GM19324 (cell line): ENCODE data around the gene MTUS2.
"Not testable (repeated sequence)": the region's sequence is repeated elsewhere in the genome, so short reads cannot be mapped to it uniquely, and the experiment has no call there.

Experiments
- ATAC-seq: cut with Tn5 transposase; IDR thresholded peaks from one replicate; pipeline ENCODE4 v1.9.1; 2021; ENCODE audit warnings: mild to moderate bottlenecking, moderate library complexity; ENCODE audit not compliant: unreplicated experiment, low FRiP score

The MTUS2 gene

DNA sequence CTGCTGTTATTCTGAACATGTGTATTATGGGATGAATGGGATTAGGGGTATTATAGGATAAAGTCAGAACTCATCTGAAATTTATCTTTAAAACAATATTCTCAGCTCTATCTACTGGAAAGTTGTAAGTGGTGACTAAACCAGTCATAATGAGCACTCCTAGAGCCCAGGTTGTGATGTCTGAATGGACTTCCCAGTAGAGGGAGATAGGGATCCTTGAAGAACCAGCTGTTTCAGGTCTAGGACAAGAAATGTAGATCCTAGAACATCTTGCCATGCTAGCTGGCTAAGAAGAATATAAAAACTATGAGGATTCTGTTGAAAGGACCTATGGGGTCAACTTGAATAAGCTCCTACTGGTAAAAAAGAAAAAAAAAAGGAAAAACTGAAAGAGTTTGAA, 464.6 kb downstream of the MTUS2 start:
- no peak for ATAC-seq

DNA sequence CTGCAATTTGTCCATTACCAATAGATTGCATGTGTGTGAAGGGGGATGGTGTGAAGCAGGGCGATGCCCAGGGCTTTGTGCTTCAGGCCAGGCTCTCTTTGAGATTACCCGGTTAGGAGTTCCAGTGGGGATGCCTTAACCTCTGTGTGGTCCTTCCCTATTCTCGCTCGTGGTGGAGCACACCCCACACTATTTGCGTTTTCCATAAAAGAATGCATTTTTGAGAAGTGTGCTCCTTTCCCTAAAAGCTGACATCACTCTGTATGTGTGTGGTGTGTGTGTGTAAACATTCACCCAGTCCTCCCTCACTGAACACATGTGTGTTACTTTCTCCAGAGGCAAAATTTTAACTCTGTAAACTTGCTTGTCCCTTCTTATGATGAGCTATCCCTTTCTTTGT, 467.1 kb downstream of the MTUS2 start:
- no peak for ATAC-seq

- ATAC-seq: no peak
These were observed 471.9 kb downstream of the MTUS2 start for GRCh38 chr13:29292045-29292444.

- ATAC-seq: no peak
These were observed 474.7 kb downstream of the MTUS2 start for GRCh38 chr13:29294821-29295220.

GRCh38 chr13:29301027-29301426, 480.9 kb downstream of the MTUS2 start:
- no peak for ATAC-seq

DNA sequence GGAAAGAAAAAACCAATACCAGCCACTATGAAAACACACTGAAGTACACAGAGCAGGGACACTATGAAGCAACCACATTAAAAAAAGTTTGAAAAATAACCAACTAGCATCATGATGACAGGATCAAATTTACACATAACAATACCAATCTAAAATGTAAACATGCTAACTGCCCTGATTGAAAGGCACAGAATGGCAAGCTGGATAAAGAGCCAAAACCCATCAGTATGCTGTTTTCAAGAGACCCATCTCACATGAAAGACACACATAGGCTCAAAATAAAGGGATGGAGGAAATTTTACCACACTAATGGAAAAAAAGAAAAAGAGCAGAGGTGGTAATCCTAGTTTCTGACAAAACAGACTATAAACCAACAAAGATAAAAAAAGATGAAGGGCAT, 484.0 kb downstream of the MTUS2 start:
- no peak for ATAC-seq

GRCh38 chr13:29310806-29311205, 490.7 kb downstream of the MTUS2 start:
- no peak for ATAC-seq

DNA sequence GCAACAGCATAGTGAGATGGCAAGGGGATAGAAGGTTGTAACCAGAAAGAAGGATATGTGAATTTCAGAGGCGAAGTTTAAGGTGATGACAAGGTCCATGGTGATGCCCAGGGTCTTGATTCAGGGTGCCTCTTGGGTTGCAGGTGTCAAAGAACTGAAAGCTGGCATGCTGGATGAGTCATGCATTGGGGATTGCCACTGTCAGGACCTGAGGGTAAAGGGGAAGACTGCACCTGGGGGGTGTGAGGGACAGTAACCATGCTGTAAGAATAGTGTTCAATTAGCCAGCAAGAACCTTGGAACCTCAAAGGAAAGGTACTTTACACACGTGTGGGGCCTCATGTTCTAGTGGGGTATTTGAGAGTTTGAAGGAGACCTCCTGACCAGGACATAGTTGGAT, 495.7 kb downstream of the MTUS2 start:
- ATAC-seq: no peak

DNA sequence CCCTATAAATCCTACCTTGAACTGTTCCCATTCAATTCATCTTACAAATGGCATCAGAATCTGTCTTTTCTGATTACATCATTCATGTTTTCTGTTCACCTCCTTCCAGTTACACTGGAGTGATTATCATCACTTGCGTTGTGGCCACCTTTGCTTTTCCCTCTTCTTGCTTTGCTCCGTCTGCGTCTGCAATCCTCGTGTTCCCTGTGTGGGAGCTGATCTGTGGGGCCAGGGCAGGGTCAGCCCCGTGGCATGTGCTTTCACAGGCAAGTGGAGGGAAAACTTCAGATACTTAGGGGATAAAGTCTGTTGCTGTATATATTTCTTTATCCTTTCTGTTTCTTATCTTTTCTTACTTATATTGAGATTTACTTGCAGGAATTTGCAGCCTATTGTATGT, 497.7 kb downstream of the MTUS2 start:
- no peak for ATAC-seq

DNA sequence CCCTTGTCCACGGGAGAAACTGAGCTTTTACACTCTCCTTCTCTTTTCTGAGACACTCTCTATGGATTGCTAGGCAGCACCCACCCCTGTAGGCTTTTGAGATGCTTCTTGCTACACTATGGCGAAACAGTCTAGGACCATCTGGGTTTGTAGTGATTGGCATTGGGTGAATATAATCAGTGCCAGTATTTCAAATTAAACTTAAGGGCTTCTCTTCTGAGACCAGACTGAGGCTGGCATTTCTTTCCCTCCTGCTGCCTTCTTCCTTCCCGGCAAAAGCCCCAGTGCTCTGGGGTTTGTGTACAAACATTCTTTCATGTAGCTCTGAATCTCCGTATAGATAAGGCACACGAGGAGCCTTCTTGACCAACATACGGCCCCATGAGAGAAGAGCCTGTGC, 498.6 kb downstream of the MTUS2 start:
- ATAC-seq: no peak

DNA sequence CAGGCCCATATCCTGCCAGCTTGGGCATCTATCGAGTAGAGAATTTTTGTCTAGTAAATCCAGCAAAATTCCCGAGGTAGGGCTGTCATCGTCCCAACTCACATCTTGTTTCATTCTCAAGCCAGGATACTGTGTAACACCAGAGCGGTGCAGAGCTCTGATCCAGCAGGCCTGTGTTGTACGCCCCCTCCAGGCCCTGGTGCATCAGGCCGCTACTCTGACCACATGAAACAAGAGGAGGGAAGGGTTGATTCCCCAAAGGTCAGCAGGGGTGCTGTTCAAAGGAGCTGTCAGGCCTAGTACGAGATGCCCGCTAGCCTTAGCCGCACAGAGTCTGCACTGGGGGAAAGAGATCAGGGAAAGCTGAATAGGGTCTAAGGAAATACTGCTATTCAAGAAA, 499.3 kb downstream of the MTUS2 start:
- ATAC-seq: no peak

DNA sequence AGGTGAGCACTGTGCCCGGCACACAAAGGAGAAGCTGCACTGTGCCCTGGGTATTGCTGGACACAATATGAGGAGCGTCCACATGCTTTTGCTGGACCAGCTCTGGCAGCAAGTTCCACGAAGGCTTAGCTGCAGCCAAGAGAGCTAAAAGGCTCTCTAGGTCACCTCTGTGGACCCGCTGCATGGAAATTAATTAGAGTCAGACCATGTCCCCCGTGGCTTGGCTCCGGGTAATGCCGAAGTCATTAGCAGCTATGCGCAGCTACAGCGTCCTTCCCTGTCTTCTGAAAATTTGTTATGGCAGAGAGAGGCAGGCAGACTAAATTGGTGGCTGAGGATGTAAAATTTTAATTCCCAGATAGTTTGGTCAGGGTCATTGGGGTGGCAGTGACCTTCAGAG, 503.8 kb downstream of the MTUS2 start:
- ATAC-seq: no peak

GRCh38 chr13:29324601-29325000, 504.5 kb downstream of the MTUS2 start:
- ATAC-seq: no peak

DNA sequence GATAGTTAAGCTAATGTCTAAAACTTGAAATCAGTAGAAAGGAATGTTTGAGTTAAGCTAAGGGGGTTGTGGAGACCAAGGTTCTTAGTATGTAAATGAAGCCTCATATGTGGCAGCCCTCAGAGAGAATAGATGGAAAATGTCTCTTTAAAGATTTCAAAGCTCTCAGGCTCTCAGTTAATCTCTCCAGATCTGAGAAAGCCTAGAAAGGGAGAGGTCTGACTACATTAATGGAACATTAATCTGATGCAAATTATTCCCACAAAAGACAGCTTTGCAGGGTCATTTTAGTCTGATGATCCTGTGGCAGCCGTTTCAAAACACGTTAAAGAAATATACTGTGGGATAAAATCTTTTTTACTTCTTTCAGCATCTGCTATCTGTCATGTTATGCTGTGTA, 508.4 kb downstream of the MTUS2 start:
- ATAC-seq: no peak

DNA sequence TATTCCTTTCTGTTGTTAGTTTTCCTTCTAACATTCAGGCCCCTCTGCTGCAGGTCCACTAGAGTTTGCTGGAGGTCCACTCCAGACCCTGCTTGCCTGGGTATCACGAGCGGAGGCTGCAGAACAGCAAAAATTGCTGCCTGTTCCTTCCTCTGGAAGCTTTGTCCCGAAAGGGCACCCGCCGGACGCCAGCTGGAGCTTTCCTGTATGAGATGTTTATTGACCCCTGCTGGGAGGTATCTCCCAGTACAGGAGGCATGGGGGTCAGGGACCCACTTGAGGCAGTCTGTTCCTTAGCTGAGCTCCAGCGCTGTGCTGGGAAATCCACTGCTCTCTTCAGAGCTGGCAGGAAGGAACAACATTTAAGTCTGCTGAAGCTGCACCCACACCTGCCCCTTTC, 516.2 kb downstream of the MTUS2 start:
- ATAC-seq: no peak

- ATAC-seq: no peak
These were observed 519.5 kb downstream of the MTUS2 start for GRCh38 chr13:29339386-29340272.

GRCh38 chr13:29345860-29346582, 525.9 kb downstream of the MTUS2 start:
- not testable (repeated sequence) for ATAC-seq

DNA sequence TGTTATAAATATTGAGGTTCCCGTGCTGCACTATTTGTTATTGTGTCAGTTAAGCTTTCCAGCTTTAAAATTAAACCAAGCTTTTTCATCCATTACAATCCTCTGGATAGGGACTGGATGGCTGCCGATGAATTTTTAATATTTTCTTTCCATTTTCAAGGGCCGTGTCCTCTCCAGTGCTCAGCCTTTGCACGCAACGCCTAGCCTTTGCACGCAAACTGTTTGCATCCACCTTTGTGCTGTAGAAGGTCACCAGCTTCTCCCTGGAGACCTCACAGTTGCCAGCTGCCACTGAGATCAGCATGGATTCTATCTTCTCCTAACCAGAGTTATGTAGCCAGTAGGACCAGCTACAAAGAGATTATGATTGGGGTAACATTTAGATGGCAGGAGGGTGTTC, 534.9 kb downstream of the MTUS2 start:
- no peak for ATAC-seq

DNA sequence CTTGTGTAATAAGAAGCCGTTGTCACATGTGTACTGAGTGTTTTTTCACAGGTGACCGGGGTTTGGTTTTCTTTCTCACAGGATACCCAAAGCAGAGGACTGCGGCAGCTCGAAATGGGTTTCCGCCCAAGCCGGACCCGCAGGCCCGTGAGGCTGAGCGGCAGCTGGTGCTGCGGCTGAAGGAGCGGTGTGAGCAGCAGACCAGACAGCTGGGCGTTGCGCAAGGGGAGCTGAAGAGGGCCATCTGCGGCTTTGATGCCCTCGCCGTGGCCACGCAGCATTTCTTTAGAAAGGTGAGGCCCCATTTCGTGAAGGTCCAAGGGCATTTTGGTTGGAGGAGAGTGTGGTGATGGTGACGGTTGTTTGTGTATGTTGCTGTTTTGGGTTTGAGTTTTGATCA, 539.0 kb downstream of the MTUS2 start:
- ATAC-seq: no peak

- ATAC-seq: no peak
These were observed 541.6 kb downstream of the MTUS2 start for GRCh38 chr13:29361716-29362115.

GRCh38 chr13:29362849-29363604, 542.9 kb downstream of the MTUS2 start:
- ATAC-seq: peak; percentile 77
